Measurements from ENCODE around the gene SRRM1. TPM values are rescaled to one million over a fixed set of nuclear protein-coding genes. Genes with fewer than 3 reads are reported as not detected.

SRRM1 gene
- total and polyA plus RNA-seq, 2 experiments from 2014 or later, result 118 to 666 TPM

DNA sequence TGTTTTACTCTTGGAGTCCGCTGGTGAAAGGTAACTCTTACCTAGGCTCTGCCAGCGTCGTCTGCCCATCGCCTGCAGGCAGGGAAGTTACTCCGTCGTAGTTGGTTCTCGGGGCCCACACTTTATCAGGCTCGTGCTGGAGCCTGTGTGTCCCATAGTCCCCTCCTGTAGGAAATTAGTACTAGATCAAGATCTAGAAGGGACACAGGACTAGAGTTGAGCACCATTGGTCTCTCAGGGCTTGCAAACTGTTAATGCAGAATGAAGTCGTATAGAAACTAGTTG lies 940 bp downstream of the SRRM1 start (continued):
- TF ChIP-seq, protein P1, sequence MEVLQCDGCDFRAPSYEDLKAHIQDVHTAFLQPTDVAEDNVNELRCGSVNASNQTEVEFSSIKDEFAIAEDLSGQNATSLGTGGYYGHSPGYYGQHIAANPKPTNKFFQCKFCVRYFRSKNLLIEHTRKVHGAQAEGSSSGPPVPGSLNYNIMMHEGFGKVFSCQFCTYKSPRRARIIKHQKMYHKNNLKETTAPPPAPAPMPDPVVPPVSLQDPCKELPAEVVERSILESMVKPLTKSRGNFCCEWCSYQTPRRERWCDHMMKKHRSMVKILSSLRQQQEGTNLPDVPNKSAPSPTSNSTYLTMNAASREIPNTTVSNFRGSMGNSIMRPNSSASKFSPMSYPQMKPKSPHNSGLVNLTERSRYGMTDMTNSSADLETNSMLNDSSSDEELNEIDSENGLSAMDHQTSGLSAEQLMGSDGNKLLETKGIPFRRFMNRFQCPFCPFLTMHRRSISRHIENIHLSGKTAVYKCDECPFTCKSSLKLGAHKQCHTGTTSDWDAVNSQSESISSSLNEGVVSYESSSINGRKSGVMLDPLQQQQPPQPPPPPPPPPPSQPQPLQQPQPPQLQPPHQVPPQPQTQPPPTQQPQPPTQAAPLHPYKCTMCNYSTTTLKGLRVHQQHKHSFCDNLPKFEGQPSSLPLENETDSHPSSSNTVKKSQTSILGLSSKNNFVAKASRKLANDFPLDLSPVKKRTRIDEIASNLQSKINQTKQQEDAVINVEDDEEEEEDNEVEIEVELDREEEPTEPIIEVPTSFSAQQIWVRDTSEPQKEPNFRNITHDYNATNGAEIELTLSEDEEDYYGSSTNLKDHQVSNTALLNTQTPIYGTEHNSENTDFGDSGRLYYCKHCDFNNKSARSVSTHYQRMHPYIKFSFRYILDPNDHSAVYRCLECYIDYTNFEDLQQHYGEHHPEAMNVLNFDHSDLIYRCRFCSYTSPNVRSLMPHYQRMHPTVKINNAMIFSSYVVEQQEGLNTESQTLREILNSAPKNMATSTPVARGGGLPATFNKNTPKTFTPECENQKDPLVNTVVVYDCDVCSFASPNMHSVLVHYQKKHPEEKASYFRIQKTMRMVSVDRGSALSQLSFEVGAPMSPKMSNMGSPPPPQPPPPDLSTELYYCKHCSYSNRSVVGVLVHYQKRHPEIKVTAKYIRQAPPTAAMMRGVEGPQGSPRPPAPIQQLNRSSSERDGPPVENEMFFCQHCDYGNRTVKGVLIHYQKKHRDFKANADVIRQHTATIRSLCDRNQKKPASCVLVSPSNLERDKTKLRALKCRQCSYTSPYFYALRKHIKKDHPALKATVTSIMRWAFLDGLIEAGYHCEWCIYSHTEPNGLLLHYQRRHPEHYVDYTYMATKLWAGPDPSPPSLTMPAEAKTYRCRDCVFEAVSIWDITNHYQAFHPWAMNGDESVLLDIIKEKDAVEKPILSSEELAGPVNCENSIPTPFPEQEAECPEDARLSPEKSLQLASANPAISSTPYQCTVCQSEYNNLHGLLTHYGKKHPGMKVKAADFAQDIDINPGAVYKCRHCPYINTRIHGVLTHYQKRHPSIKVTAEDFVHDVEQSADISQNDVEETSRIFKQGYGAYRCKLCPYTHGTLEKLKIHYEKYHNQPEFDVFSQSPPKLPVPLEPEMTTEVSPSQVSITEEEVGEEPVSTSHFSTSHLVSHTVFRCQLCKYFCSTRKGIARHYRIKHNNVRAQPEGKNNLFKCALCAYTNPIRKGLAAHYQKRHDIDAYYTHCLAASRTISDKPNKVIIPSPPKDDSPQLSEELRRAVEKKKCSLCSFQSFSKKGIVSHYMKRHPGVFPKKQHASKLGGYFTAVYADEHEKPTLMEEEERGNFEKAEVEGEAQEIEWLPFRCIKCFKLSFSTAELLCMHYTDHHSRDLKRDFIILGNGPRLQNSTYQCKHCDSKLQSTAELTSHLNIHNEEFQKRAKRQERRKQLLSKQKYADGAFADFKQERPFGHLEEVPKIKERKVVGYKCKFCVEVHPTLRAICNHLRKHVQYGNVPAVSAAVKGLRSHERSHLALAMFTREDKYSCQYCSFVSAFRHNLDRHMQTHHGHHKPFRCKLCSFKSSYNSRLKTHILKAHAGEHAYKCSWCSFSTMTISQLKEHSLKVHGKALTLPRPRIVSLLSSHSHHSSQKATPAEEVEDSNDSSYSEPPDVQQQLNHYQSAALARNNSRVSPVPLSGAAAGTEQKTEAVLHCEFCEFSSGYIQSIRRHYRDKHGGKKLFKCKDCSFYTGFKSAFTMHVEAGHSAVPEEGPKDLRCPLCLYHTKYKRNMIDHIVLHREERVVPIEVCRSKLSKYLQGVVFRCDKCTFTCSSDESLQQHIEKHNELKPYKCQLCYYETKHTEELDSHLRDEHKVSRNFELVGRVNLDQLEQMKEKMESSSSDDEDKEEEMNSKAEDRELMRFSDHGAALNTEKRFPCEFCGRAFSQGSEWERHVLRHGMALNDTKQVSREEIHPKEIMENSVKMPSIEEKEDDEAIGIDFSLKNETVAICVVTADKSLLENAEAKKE (CRISPR knock-in tag; IDR thresholded peaks at IDR 0.05), result no peak
- TF ChIP-seq EZH2phosphoT487 (IDR thresholded peaks at IDR 0.05; ENCODE audit: unreplicated experiment) (no peak), POLR2AphosphoS5 (IDR thresholded peaks at IDR 0.05; ENCODE audit: low read depth) (no peak), ZNF331 (CRISPR knock-in tag; IDR thresholded peaks at IDR 0.05; ENCODE audit: low read depth) (no peak)
- TF ChIP-seq, protein P2, sequence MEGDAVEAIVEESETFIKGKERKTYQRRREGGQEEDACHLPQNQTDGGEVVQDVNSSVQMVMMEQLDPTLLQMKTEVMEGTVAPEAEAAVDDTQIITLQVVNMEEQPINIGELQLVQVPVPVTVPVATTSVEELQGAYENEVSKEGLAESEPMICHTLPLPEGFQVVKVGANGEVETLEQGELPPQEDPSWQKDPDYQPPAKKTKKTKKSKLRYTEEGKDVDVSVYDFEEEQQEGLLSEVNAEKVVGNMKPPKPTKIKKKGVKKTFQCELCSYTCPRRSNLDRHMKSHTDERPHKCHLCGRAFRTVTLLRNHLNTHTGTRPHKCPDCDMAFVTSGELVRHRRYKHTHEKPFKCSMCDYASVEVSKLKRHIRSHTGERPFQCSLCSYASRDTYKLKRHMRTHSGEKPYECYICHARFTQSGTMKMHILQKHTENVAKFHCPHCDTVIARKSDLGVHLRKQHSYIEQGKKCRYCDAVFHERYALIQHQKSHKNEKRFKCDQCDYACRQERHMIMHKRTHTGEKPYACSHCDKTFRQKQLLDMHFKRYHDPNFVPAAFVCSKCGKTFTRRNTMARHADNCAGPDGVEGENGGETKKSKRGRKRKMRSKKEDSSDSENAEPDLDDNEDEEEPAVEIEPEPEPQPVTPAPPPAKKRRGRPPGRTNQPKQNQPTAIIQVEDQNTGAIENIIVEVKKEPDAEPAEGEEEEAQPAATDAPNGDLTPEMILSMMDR (conservative IDR thresholded peaks at IDR 0.05; ENCODE audit: low read depth in 2 of 2), result no peak

DNA sequence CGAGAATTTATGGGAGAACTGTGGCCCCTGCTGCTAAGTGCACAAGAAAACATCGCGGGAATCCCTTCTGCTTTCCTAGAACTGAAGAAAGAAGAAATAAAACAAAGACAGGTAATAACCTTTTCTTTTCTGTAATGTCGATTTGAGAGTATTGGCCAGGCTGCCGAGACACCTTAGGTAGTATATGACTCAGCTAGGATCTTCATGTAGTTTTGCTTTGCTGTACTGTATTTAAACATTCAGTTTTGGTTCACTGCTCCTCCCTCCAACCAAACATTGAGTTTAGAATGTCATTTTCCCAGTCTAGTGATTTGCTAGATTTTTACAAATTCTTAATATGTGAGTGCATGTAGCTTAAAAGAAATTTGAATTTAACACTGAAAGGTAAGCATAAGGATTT lies 5.8 kb downstream of the SRRM1 start:
- ATAC-seq (no peak), DNase-seq (ENCODE audit: low spot score) (no peak)
- no peak overlapping the region for H3K4me3 Mint-ChIP-seq
- H3K27ac Mint-ChIP-seq, result no peak overlapping the region
- H3K9me3 Mint-ChIP-seq, result no peaks in the 10 kb centered on the region
- Histone ChIP-seq H3K4me1 (ENCODE audit: insufficient read depth) (peaks cover 12% of the 10 kb centered on the region), H3K27me3 (ENCODE audit: insufficient read depth) (no peaks in the 10 kb centered on the region), H3K36me3 (ENCODE audit: insufficient read depth) (peaks cover 85% of the 10 kb centered on the region), H3K27ac (ENCODE audit: low read depth) (no peak overlapping the region), H3K79me2 (replicated peaks; ENCODE audit: insufficient read depth) (peaks cover 82% of the 10 kb centered on the region), H3K4me3 (no peak overlapping the region), H4K20me1 (replicated peaks; ENCODE audit: insufficient read depth) (peaks cover 37% of the 10 kb centered on the region), H3K4me2 (no peak overlapping the region), H3K9me2 (ENCODE audit: insufficient read depth) (no peaks in the 10 kb centered on the region), H3F3A (replicated peaks; ENCODE audit: low read depth) (peaks cover 52% of the 10 kb centered on the region; the same call in 1 of the 2 replicates), H2AFZ (no peak overlapping the region)
- H3K4me1 Mint-ChIP-seq, result peaks cover 11% of the 10 kb centered on the region
- TF ChIP-seq ZNF114 (CRISPR knock-in tag; IDR thresholded peaks at IDR 0.05) (no peak), EZH2 (IDR thresholded peaks at IDR 0.05; ENCODE audit: low read depth, unreplicated experiment) (no peak), STAT1 (IDR thresholded peaks at IDR 0.05; ENCODE audit: unreplicated experiment) (no peak), NANOG (IDR thresholded peaks at IDR 0.05; ENCODE audit: borderline replicate concordance) (no peak)
- H3K36me3 Mint-ChIP-seq (ENCODE audit: low read depth), result peaks cover 94% of the 10 kb centered on the region
- peaks cover 2% of the 10 kb centered on the region for H3K27me3 Mint-ChIP-seq (ENCODE audit: insufficient read depth, low read depth, poor library complexity)
